ENCODE results near the gene VEPH1.

VEPH1 gene

GRCh38 chr3:157268026-157268425 lies 235.2 kb downstream of the VEPH1 start:
- no peak for DNase-seq (ENCODE audit: low read depth, low spot score)
- in situ Hi-C loops (cut with HindIII; ENCODE audit: low sequenced_read_pairs): no loop called here
- TF ChIP-seq, protein P1, sequence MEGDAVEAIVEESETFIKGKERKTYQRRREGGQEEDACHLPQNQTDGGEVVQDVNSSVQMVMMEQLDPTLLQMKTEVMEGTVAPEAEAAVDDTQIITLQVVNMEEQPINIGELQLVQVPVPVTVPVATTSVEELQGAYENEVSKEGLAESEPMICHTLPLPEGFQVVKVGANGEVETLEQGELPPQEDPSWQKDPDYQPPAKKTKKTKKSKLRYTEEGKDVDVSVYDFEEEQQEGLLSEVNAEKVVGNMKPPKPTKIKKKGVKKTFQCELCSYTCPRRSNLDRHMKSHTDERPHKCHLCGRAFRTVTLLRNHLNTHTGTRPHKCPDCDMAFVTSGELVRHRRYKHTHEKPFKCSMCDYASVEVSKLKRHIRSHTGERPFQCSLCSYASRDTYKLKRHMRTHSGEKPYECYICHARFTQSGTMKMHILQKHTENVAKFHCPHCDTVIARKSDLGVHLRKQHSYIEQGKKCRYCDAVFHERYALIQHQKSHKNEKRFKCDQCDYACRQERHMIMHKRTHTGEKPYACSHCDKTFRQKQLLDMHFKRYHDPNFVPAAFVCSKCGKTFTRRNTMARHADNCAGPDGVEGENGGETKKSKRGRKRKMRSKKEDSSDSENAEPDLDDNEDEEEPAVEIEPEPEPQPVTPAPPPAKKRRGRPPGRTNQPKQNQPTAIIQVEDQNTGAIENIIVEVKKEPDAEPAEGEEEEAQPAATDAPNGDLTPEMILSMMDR (IDR thresholded peaks at IDR 0.05; ENCODE audit: low read depth, low read length): no peak
- no peak overlapping the region for H3K4me3 ChIP-seq (ENCODE audit: low read depth, low read length)

DNA sequence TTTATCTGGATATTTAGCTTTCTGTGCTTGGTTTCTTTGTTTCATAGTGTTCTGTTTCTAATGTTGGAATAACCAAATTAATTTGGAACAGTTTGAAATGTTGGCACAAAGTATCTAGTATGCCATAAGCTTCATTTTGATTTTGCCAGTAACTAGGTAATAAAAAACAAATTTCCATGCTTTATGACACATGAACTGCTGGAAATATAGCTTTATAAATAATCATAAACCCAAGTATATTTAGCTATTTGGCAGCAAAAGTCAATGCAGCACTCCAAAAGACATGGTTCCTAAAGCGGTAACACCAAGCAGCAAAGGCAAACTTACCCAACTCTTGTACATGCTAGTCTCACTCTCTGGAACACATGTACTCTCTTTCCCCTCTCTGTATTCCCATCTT lies 237.3 kb downstream of the VEPH1 start:
- no peak for DNase-seq (ENCODE audit: low read depth, low spot score)
- TF ChIP-seq, protein P1 (IDR thresholded peaks at IDR 0.05; ENCODE audit: low read depth, low read length): no peak
- H3K4me3 ChIP-seq (ENCODE audit: low read depth, low read length): no peak overlapping the region
- in situ Hi-C loops (cut with HindIII; ENCODE audit: low sequenced_read_pairs): no loop called here

GRCh38 chr3:157263027-157263426 lies 240.2 kb downstream of the VEPH1 start:
- TF ChIP-seq, protein P1 (IDR thresholded peaks at IDR 0.05; ENCODE audit: low read depth, low read length): no peak
- in situ Hi-C loops (cut with HindIII; ENCODE audit: low sequenced_read_pairs): no loop called here
- DNase-seq (ENCODE audit: low read depth, low spot score): peak; percentile 23
- H3K4me3 ChIP-seq (ENCODE audit: low read depth, low read length): no peak overlapping the region

GRCh38 chr3:157261000-157261399 lies 242.2 kb downstream of the VEPH1 start:
- H3K4me3 ChIP-seq (ENCODE audit: low read depth, low read length): no peak overlapping the region
- peak; percentile 84 for DNase-seq (ENCODE audit: low read depth, low spot score)
- in situ Hi-C loops (cut with HindIII; ENCODE audit: low sequenced_read_pairs): no loop called here
- TF ChIP-seq, protein P1 (IDR thresholded peaks at IDR 0.05; ENCODE audit: low read depth, low read length): no peak

DNA sequence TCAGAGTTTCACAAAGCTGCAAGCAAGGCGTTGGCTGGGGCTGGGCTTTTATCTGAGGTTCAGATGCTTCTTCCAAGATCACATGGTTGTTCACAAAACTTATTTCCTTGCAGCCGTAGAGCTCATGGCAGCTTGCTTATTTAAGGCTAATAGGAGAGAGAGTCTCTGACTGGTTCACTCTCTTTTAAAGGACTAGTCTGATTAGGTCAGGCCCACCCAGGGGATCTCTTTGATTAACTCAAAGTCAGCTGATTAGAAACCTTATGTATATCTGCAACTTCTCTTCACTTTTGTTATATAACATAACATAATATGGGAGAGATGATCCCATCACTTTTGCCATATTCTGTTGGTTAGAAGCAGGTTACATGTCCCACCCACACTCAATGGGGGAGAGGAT lies 243.4 kb downstream of the VEPH1 start:
- TF ChIP-seq, protein P1 (IDR thresholded peaks at IDR 0.05; ENCODE audit: low read depth, low read length): no peak
- no peak for DNase-seq (ENCODE audit: low read depth, low spot score)
- H3K4me3 ChIP-seq (ENCODE audit: low read depth, low read length): no peak overlapping the region
- in situ Hi-C loops (cut with HindIII; ENCODE audit: low sequenced_read_pairs): no loop called here

DNA sequence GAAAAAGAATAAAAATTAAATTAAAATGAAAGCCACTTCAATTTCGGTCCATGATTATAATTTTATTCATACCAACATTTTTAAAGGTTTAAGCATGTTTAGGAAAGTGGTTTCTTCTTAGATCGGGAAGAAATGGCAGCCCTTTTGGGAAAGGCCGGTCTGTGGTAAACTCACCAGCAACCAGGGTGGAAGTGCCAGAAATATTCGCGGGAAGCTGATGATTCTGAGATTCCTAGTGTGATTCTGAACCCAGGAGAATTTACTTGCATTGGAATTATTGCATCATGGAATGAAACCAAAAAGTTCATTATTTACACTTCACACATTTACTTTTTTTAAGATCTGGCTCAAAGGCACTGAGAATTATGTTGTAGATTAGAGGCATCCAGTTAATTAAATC lies 246.1 kb downstream of the VEPH1 start:
- TF ChIP-seq, protein P1 (IDR thresholded peaks at IDR 0.05; ENCODE audit: low read depth, low read length): no peak
- no peak for DNase-seq (ENCODE audit: low read depth, low spot score)
- in situ Hi-C loops (cut with HindIII; ENCODE audit: low sequenced_read_pairs): no loop called here
- H3K4me3 ChIP-seq (ENCODE audit: low read depth, low read length): no peak overlapping the region

- no peak for DNase-seq (ENCODE audit: low read depth, low spot score)
- in situ Hi-C loops (cut with HindIII; ENCODE audit: low sequenced_read_pairs): no loop called here
Observed at GRCh38 chr3:157255797-157256196, 247.4 kb downstream of the VEPH1 start.

More at GRCh38 chr3:157255797-157256196, 247.4 kb downstream of the VEPH1 start:
- TF ChIP-seq, protein P1 (IDR thresholded peaks at IDR 0.05; ENCODE audit: low read depth, low read length): no peak
- H3K4me3 ChIP-seq (ENCODE audit: low read depth, low read length): no peak overlapping the region

Measured in astrocyte of the spinal cord (primary cell).